Uterus (tissue), 4 donors: ENCODE results near the gene ZNF716. TPM values are rescaled to one million over a fixed set of nuclear protein-coding genes. Genes with fewer than 3 reads are reported as not detected.

Experiments used
- DNase-seq, 2 donors: peaks; one replicate each; pipeline ENCODE4 v3.0.0-alpha.2; 2019 to 2020
- H3K27ac ChIP-seq, 2 donors: fragments of 200-600 bp; sonication (generic); 1 replicate in 1 of 2; 2 replicates in 1 of 2; pipeline ENCODE4 v1.5.1; 2016 to 2018
- H3K27me3 ChIP-seq, 2 donors: fragments of 200-600 bp; sonication (generic); one replicate each; pipeline ENCODE4 v1.5.1; 2018 to 2019; ENCODE audit warnings: control low read depth in 1 of 2
- H3K36me3 ChIP-seq, 2 donors: fragments of 200-600 bp; sonication (generic); one replicate each; pipeline ENCODE4 v1.5.1; 2019; ENCODE audit warnings: control low read depth in 1 of 2
- H3K4me1 ChIP-seq, 2 donors: fragments of 200-600 bp; sonication (generic); one replicate each; pipeline ENCODE4 v1.5.1; 2018 to 2019; ENCODE audit warnings: control low read depth in 1 of 2
- H3K4me3 ChIP-seq, 2 donors: fragments of 200-600 bp; sonication (generic); 1 replicate in 1 of 2; 2 replicates in 1 of 2; pipeline ENCODE4 v1.5.1; 2018 to 2019; ENCODE audit warnings: mild to moderate bottlenecking in 1 of 2
- H3K9me3 ChIP-seq, 2 donors: fragments of 200-600 bp; sonication (generic); one replicate each; pipeline ENCODE4 v1.5.1; 2019; ENCODE audit warnings: control low read depth in 1 of 2
- CTCF ChIP-seq, 4 experiments: fragments of 200-600 bp in 2 of 4; fragments of 450-650 bp in 2 of 4; sonication (generic) in 2 of 4; IDR thresholded peaks; one replicate each; pipeline ENCODE4 v1.5.1; 2016 to 2019; ENCODE audit warnings: antibody characterized with exemption in 4 of 4, mild to moderate bottlenecking in 2 of 4, moderate library complexity in 1 of 4
- POLR2A ChIP-seq, 2 donors: fragments of 450-650 bp; IDR thresholded peaks; one replicate each; pipeline ENCODE4 v1.6.1; 2016; ENCODE audit warnings: antibody characterized with exemption in 2 of 2, mild to moderate bottlenecking in 1 of 2, moderate library complexity in 1 of 2
- intact Hi-C: fragments of 100-400 bp; cut with DNase I; formaldehyde crosslinking; loops from one replicate; pipeline ENCODE4 v1.15.1; 2023; ENCODE audit warnings: low total_unique reads
- microRNA counts, 2 donors: library from miRNA; unstranded; fragments of <30 nt; microRNA quantifications; one replicate each; lab custom pipeline; 2016 to 2017
- microRNA-seq: library from miRNA; unstranded; fragments of <30 nt; microRNA quantifications from one replicate; pipeline ENCODE4, GENCODE V29; 2016; ENCODE audit warnings: borderline microRNAs expressed, borderline replicate concordance
- small RNA-seq: library from RNA; depleted of rRNA; stranded (forward); fragments of <200 nt; gene quantifications from one replicate; pipeline ENCODE3, GENCODE V24; 2016
- total RNA-seq, 4 donors: library from RNA; depleted of rRNA in 3 of 4; stranded (reverse); fragments of >200 nt in 3 of 4; gene quantifications; one replicate each; pipeline versions ENCODE4 v1.1.0 to v1.2.4, GENCODE V29; 2014 to 2023
- donor health status: DM: yes; HTN: yes; CAD: no.

Gene ZNF716
- total RNA-seq, 4 donors from 2014 or later, result not detected

GRCh38 chr7:57496395-57496794 lies 46.4 kb downstream of the ZNF716 start:
- no peaks in the 10 kb centered on the region for H3K36me3 ChIP-seq
- TF ChIP-seq CTCF (IDR thresholded peaks at IDR 0.05), result no peak
- TF ChIP-seq POLR2A (IDR thresholded peaks at IDR 0.05), result no peak
- no peak for DNase-seq

GRCh38 chr7:57505176-57505575 lies 55.2 kb downstream of the ZNF716 start:
- H3K27ac ChIP-seq, result no peak overlapping the region
- no peaks in the 10 kb centered on the region for H3K4me1 ChIP-seq
- H3K9me3 ChIP-seq, result no peaks in the 10 kb centered on the region
- DNase-seq, result no peak
- intact Hi-C loops, result no loop called here
- TF ChIP-seq CTCF (IDR thresholded peaks at IDR 0.05) (no peak), POLR2A (IDR thresholded peaks at IDR 0.05) (no peak)
- no peaks in the 10 kb centered on the region for H3K36me3 ChIP-seq
- no peak overlapping the region for H3K4me3 ChIP-seq
- no peaks in the 10 kb centered on the region for H3K27me3 ChIP-seq

More at GRCh38 chr7:57496395-57496794, 46.4 kb downstream of the ZNF716 start:
- no peak overlapping the region for H3K4me3 ChIP-seq
- no peak overlapping the region for H3K27ac ChIP-seq
- no peaks in the 10 kb centered on the region for H3K9me3 ChIP-seq
- H3K27me3 ChIP-seq, result no peaks in the 10 kb centered on the region
- no peaks in the 10 kb centered on the region for H3K4me1 ChIP-seq
- intact Hi-C loops, result no loop called here

MicroRNAs within 50 kb of the gene (microRNA counts, 767-probe panel; counts per million panel counts)
- 0 counts per million in 2 donors for microRNA hsa-miR-3147 (lab: Ali Mortazavi, UCI)

Small RNA genes lying within 50 kb of the gene (microRNA-seq; reads per million reads assigned to microRNA genes)
- gene MIR3147, result not detected

Small RNA genes lying within 50 kb of the gene (small RNA-seq; reads per million reads assigned to genes)
- gene MIR3147, result not detected
